Mammary microvascular endothelial cell (primary cell): ENCODE data around the gene GKN2. TPM values are rescaled to one million over a fixed set of nuclear protein-coding genes. Genes with fewer than 3 reads are reported as not detected.

Experiments
- total RNA-seq: library from RNA; depleted of rRNA; stranded (reverse); fragments of >200 nt; gene quantifications from 2 replicates; pipeline ENCODE4 v1.2.3, GENCODE V29; 2015

GKN2 gene, protein sequence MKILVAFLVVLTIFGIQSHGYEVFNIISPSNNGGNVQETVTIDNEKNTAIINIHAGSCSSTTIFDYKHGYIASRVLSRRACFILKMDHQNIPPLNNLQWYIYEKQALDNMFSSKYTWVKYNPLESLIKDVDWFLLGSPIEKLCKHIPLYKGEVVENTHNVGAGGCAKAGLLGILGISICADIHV
- total RNA-seq: 0.20 TPM in 1 of 2 replicates, not detected in the other

DNA sequence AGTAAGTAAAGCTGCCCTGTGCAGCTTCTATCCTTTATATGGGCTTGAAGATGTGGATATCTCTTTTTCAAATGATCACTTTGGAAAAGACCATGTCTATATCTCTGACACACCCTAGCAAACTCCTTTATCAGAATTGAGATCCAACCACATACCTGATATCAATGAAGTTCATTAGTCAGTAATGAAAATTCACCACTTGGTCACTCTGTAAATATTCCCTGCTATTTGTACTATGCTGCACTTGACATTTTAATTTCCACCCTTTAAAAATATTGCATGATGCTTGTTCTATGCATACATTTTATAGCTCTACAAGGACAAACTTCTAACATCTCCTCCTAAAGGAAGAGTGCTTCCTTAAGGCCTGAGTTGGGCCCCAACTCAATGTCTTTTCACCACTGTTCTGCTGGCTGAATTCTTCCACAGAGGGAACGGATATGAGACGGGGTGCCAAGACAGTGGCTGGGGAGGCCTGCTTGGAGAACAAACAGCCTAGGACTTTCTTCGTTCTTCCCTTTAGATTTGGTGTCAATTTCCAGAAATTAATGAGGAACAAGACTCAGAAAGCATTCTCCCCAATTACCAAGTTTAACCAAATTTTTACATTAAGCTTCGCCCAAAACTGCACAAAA, at the start of gene GKN2:
Gene GKN2 (minus strand): TSS at position 7 of the 635 bp plus-strand sequence. CDS start 32 bp downstream, outside the sequence.

DNA sequence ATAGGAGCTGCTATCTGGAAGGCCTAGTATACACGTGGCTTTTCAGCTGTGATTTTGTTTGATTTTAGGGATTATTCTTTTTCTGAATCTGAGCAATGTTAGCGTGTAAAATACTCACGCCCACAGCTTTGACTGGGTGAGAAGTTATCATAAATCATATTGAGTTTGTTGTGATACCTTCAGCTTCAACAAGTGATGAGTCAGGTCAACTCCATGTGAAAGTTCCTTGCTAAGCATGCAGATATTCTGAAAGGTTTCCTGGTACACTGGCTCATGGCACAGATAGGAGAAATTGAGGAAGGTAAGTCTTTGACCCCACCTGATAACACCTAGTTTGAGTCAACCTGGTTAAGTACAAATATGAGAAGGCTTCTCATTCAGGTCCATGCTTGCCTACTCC, 21.6 kb upstream of the GKN2 start, which contains the start of gene GKN1:
Gene GKN1 (plus strand): TSS at position 386 of the 400 bp plus-strand sequence. CDS start 42 bp downstream, outside the sequence.

Other genes starting within 250 kb of the GKN2 start
- 10.7 and 11.8 TPM in 2 replicates for gene ARHGAP25, start 218.1 kb downstream of the GKN2 start, total RNA-seq
- not detected in 2 replicates for gene BMP10, start 81.5 kb downstream of the GKN2 start, total RNA-seq
- gene GKN1, start 21.7 kb upstream of the GKN2 start, total RNA-seq: not detected in 2 replicates
- 1.5 and 2.5 TPM in 2 replicates for gene ANTXR1, start 60.3 kb upstream of the GKN2 start, total RNA-seq